NCI-H526 (cell line): ENCODE measurements around the gene MAN1A1.

Experiments used
- DNase-seq, 2 experiments: peaks; one replicate each; lab custom pipeline; 2025; lab: John Stamatoyannopoulos, UW

MAN1A1 gene

GRCh38 chr6:119269266-119270103, 80.1 kb downstream of the MAN1A1 start:
- no peak for DNase-seq

GRCh38 chr6:119267126-119267905, 82.2 kb downstream of the MAN1A1 start:
- peak in 1 of 2 experiments; percentile 15 for DNase-seq

- DNase-seq = no peak
These were observed 84.6 kb downstream of the MAN1A1 start for GRCh38 chr6:119264854-119265397.

GRCh38 chr6:119262612-119263011, 86.9 kb downstream of the MAN1A1 start:
- DNase-seq = no peak

GRCh38 chr6:119261944-119262284, 87.6 kb downstream of the MAN1A1 start:
- no peak for DNase-seq

GRCh38 chr6:119259027-119259426, 90.5 kb downstream of the MAN1A1 start:
- no peak for DNase-seq

GRCh38 chr6:119257726-119258125, 91.8 kb downstream of the MAN1A1 start:
- no peak for DNase-seq

GRCh38 chr6:119256978-119257462, 92.5 kb downstream of the MAN1A1 start:
- DNase-seq = no peak

GRCh38 chr6:119256392-119256791, 93.2 kb downstream of the MAN1A1 start:
- DNase-seq = no peak

GRCh38 chr6:119255492-119255891, 94.1 kb downstream of the MAN1A1 start:
- DNase-seq = no peak

- no peak for DNase-seq
These were observed 99.5 kb downstream of the MAN1A1 start for GRCh38 chr6:119250036-119250435.

- no peak for DNase-seq
These were observed 100.2 kb downstream of the MAN1A1 start for GRCh38 chr6:119249319-119249718.

GRCh38 chr6:119247504-119247903, 102.1 kb downstream of the MAN1A1 start:
- no peak for DNase-seq

GRCh38 chr6:119243657-119244056, 105.9 kb downstream of the MAN1A1 start:
- DNase-seq = no peak

- DNase-seq = no peak
These were observed 106.5 kb downstream of the MAN1A1 start for GRCh38 chr6:119243037-119243436.

GRCh38 chr6:119241540-119242309, 107.8 kb downstream of the MAN1A1 start:
- DNase-seq = no peak

- no peak for DNase-seq
These were observed 108.5 kb downstream of the MAN1A1 start for GRCh38 chr6:119241111-119241465.

GRCh38 chr6:119240257-119241110, 109.1 kb downstream of the MAN1A1 start:
- no peak for DNase-seq

GRCh38 chr6:119237177-119237715, 112.3 kb downstream of the MAN1A1 start:
- DNase-seq = no peak

GRCh38 chr6:119234941-119235340, 114.6 kb downstream of the MAN1A1 start:
- no peak for DNase-seq

- no peak for DNase-seq
These were observed 115.1 kb downstream of the MAN1A1 start for GRCh38 chr6:119234457-119234856.
